GM20000 (cell line): ENCODE measurements around the gene TRAPPC11.

Experiments
- DNase-seq: peaks from one replicate; pipeline ENCODE4 v3.0.0; 2012; ENCODE audit warnings: low spot score
- TF ChIP-seq, protein P1 (sequence below): IDR thresholded peaks from 2 replicates; pipeline ENCODE4 v1.5.1; 2012; ENCODE audit warnings: mild to moderate bottlenecking, control low read depth; ENCODE audit errors: extremely low read depth, missing control alignments

The TRAPPC11 gene

DNA sequence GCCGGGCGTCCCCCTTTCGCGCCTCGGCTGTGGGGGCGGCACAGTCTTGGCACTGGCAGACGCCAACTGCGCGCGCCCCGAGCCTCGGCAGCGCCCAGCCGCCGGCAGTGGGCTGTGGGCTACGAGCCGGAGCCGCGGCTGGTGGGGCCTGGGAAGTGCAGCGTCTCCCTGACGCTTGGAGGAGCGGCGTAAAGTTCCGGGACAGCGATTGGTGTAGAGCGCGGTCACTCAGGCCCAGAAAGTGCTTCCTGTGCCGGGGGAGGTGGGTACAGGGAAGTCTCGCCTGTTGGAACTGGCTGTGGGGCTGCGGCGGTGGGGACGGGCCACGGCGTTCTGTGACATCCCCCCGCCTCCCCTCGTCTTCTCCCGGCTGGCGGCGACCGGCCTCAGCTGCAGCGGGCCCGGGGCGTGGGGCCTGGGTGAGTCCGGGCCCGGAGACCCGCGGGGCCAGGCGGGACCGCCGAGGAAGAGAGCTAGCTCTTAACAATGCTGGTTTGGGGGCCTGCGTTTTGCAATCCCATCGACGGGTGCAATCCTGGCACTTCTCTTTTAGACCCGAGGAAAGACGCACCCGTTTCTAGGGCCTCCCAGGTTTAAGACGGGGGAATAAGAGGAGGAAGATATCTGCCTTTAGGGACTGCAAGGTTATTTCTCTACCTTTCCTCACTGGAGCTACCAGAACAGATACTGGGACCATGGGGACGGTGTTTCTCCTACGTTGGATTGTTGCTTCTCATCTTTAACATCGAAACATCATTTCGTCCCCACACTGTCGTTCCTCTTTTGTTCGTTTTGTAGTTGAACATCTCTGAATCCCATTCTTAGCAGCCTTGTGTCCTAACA, at the start of gene TRAPPC11, which contains the start of gene RWDD4:
TRAPPC11 (plus strand) TSS at position 265 of the 843 bp plus-strand sequence. CDS start 4,575 bp downstream, outside the sequence.
RWDD4 (minus strand) TSS at position 157 of the 843 bp plus-strand sequence. CDS start 233 bp downstream, outside the sequence.
- peak; percentile 99 for DNase-seq
- TF ChIP-seq, protein P1, sequence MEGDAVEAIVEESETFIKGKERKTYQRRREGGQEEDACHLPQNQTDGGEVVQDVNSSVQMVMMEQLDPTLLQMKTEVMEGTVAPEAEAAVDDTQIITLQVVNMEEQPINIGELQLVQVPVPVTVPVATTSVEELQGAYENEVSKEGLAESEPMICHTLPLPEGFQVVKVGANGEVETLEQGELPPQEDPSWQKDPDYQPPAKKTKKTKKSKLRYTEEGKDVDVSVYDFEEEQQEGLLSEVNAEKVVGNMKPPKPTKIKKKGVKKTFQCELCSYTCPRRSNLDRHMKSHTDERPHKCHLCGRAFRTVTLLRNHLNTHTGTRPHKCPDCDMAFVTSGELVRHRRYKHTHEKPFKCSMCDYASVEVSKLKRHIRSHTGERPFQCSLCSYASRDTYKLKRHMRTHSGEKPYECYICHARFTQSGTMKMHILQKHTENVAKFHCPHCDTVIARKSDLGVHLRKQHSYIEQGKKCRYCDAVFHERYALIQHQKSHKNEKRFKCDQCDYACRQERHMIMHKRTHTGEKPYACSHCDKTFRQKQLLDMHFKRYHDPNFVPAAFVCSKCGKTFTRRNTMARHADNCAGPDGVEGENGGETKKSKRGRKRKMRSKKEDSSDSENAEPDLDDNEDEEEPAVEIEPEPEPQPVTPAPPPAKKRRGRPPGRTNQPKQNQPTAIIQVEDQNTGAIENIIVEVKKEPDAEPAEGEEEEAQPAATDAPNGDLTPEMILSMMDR: no peak

- no peak for DNase-seq
- TF ChIP-seq, protein P1: no peak
These were observed 49.1 kb upstream of the TRAPPC11 start for GRCh38 chr4:183610033-183610432.

DNA sequence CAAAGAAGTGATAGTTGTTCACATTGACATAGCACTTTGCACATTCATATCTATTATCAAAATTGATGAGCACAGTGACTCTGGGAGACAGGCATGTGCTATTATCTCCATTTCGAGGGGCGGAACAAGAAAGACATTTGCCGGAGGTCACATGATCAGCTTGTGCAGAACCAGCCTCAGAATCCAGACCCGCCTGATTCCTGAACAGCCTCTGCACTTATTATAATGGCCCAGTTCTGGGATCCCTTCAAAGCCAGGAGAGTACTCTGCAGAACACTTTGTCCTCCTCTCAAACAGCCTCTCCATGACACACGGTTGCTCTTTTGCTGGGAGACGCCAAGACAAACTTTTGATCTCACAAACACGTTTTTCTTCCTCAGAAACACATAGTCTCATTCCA, 48.5 kb upstream of the TRAPPC11 start:
- no peak for DNase-seq
- TF ChIP-seq, protein P1: no peak

- TF ChIP-seq, protein P1: no peak
- no peak for DNase-seq
These were observed 47.8 kb upstream of the TRAPPC11 start for GRCh38 chr4:183611210-183611830.

DNA sequence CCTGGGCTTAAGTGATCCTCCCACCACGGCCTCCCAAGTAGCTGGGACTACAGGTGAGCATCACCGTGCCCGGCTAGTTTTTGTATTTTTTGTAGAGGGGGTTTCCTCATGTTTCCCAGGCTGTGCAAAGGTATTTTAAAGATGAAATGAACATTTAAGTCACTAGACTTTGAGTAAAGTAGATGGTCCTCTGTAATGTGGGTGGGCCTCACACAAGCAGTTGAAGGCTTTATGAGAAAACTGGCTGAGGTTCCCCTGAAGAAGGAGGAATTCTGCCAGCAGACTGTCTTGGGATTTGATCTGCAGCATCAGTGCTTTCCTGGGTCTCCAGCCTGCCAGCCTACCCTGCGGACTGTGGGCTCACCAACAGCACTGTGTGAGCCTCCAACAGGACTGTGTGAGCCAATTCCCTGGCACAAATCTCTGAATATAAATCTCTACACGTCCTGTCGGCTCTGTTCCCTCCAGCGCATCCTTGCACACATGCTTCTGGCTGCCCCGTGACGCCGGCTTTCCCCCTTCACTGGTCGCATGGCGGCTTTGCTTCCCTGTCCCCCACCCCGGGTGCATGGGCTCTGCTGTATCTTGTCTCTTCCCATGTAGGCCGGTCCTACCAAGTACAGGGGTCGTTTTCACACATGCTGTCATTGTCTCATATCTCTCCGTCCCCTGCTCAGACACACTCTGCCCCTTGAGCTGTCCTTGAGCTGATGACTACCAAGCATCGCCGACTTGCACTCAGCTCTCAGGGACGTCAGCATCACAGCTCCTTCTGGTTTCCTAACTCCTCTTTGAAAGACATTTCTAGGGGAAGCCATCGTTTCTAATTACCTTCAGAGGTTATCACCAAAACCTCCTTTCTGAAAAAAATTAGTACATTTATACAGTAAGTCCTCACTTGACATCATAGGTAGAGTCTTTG, 46.5 kb upstream of the TRAPPC11 start:
- TF ChIP-seq, protein P1: no peak
- no peak for DNase-seq

DNA sequence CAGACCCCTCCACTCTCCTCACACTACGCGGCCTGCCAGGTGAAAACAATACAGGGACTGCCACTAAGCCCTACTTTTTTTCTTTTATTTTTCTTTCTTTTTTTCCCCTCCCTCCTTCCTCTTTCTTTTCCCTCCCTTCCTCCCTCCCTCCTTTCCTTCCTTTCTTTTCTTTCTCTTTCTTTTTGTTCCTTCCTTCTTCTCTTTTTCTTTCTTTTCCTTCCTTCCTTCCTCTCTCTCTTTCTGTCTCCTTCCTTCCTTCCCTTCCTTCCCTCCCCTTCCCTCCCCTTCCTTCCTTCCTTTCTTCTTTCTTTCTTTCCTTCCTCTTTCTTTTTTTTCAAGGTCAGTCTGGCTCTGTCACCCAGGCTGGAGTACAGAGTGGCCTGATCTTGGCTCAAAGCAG, 42.0 kb upstream of the TRAPPC11 start:
- TF ChIP-seq, protein P1: no peak

More for the DNA sequence above, 42.0 kb upstream of the TRAPPC11 start:
- no peak for DNase-seq
